ENCODE data around the gene LPA. TPM values are rescaled to one million over a fixed set of nuclear protein-coding genes. Genes with fewer than 3 reads are reported as not detected.

The LPA gene
- total RNA-seq, 1 experiment from 2014 or later = 0.13 TPM

- Mint-ChIP-seq H3K4me1 (no peaks in the 10 kb centered on the region), H3K9me3 (no peaks in the 10 kb centered on the region; a peak in 1 of 5 replicates), H3K36me3 (ENCODE audit: insufficient read depth in 1 of 3, low read depth in 3 of 3) (no peaks in the 10 kb centered on the region), H3K27ac (no peak overlapping the region), H3K27me3 (ENCODE audit: low read depth) (no peaks in the 10 kb centered on the region), H3K4me3 (no peak overlapping the region)
- H2BK12ac ChIP-seq (ENCODE audit: insufficient read length, low read depth, low read length) = no peak overlapping the region
- no peak overlapping the region for H3K27ac ChIP-seq (ENCODE audit: insufficient read length, low read depth, low read length)
- H3K9ac ChIP-seq (ENCODE audit: extremely low read depth, insufficient read length, low read length) = no peak overlapping the region
- H3K23ac ChIP-seq (ENCODE audit: insufficient read length, low read depth, low read length) = no peak overlapping the region
- H2AK5ac ChIP-seq (ENCODE audit: insufficient read length, low read length) = no peak overlapping the region
- H2BK5ac ChIP-seq (ENCODE audit: insufficient read length, low read length) = no peak overlapping the region
- no peak overlapping the region for H3K56ac ChIP-seq (ENCODE audit: insufficient read length, low read depth, low read length)
- H3T11ph ChIP-seq (ENCODE audit: low read length) = no peak overlapping the region
- H4K91ac ChIP-seq (ENCODE audit: insufficient read length, low read depth, low read length) = no peak overlapping the region
- no peak overlapping the region for H3K4me2 ChIP-seq (ENCODE audit: insufficient read depth, insufficient read length, low read length)
- H2AFZ ChIP-seq (ENCODE audit: low read length) = no peak overlapping the region
- no peaks in the 10 kb centered on the region for H3K79me2 ChIP-seq (ENCODE audit: insufficient read depth, low read length)
- DNase-seq = no peak
- H2BK20ac ChIP-seq (ENCODE audit: low read depth, low read length, poor library complexity, severe bottlenecking) = no peak overlapping the region
- TF ChIP-seq CTCF (conservative IDR thresholded peaks at IDR 0.05) = no peak
- H2BK15ac ChIP-seq (ENCODE audit: low read depth, low read length) = no peak overlapping the region
- no peaks in the 10 kb centered on the region for H3K9me3 ChIP-seq (ENCODE audit: control insufficient read depth, low read depth, low read length)
- no peaks in the 10 kb centered on the region for H3K4me1 ChIP-seq (ENCODE audit: insufficient read depth, low read length)
- no peaks in the 10 kb centered on the region for H3K23me2 ChIP-seq (ENCODE audit: insufficient read length, low read depth, low read length, poor library complexity, severe bottlenecking)
- no peaks in the 10 kb centered on the region for H3K27me3 ChIP-seq (ENCODE audit: insufficient read depth, low read length)
- H4K8ac ChIP-seq (replicated peaks; ENCODE audit: insufficient read length, low read depth, low read length) = no peak overlapping the region
- no peak overlapping the region for H2BK120ac ChIP-seq (ENCODE audit: low read depth, low read length, poor library complexity, severe bottlenecking)
- no CpG with 5 or more reads among the region's 10 CpGs for WGBS (ENCODE audit: extremely low coverage, insufficient read length, low lambda C conversion rate)
- no peaks in the 10 kb centered on the region for H3K79me1 ChIP-seq (ENCODE audit: insufficient read depth, low read depth, low read length, poor library complexity, severe bottlenecking)
- no peak overlapping the region for H3K4ac ChIP-seq (ENCODE audit: low read depth, low read length)
- H3K14ac ChIP-seq (ENCODE audit: insufficient read depth, low read length) = no peak overlapping the region
- no peak overlapping the region for H4K5ac ChIP-seq (ENCODE audit: insufficient read length, low read depth, low read length)
- H3K18ac ChIP-seq (ENCODE audit: insufficient read length, low read depth, low read length) = no peak overlapping the region
- H4K20me1 ChIP-seq (ENCODE audit: control insufficient read depth, insufficient read depth, insufficient read length) = no peaks in the 10 kb centered on the region
These were observed 29.4 kb downstream of the LPA start for GRCh38 chr6:160634706-160635105.

Measured in H9 (cell line).